ENCODE data around the gene FEZF1.

- TF ChIP-seq CTCF (IDR thresholded peaks at IDR 0.05; ENCODE audit: insufficient read depth, low read length, poor library complexity, severe bottlenecking) (no peak), EZH2phosphoT487 (conservative IDR thresholded peaks at IDR 0.05; ENCODE audit: low read length) (no peak)
Measured at GRCh38 chr7:122329145-122329802, 24.7 kb upstream of the FEZF1 start.
